Bronchial epithelial cell (primary cell): ENCODE measurements around the gene LEMD1. TPM values are rescaled to one million over a fixed set of nuclear protein-coding genes. Genes with fewer than 3 reads are reported as not detected.
A peak's percentile ranks its signal among the peaks of the same experiment; 100 is the strongest.

Source experiments
- DNase-seq: peaks from one replicate; pipeline ENCODE4 v3.0.0-alpha.2; 2010; ENCODE audit warnings: low read depth
- FAIRE-seq: peaks from 2 replicates; lab custom pipeline; 2011; peaks lifted over from hg19 to GRCh38; lab: Jason Lieb, UNC
- H3K27me3 ChIP-seq: 2 replicates; pipeline ENCODE4 v1.5.1; 2011; ENCODE audit warnings: low read length; ENCODE audit not compliant: control insufficient read depth, insufficient read depth
- H3K36me3 ChIP-seq: 2 replicates; pipeline ENCODE4 v1.5.1; 2011; ENCODE audit warnings: low read length; ENCODE audit not compliant: control insufficient read depth, insufficient read depth
- H3K4me3 ChIP-seq: 2 replicates; pipeline ENCODE4 v1.5.1; 2011; ENCODE audit warnings: mild to moderate bottlenecking, low read depth, low read length, control low read depth
- total RNA-seq: library from RNA; depleted of rRNA; stranded (reverse); fragments of >200 nt; gene quantifications from 2 replicates; pipeline ENCODE4 v1.2.1, GENCODE V29; 2014
- TF ChIP-seq, protein P1 (sequence below): IDR thresholded peaks from 2 replicates; pipeline ENCODE4 v1.5.1; 2011; ENCODE audit warnings: mild to moderate bottlenecking, moderate library complexity, low read length, control low read depth, inconsistent platforms; ENCODE audit not compliant: insufficient read depth, severe bottlenecking

The LEMD1 gene, protein sequence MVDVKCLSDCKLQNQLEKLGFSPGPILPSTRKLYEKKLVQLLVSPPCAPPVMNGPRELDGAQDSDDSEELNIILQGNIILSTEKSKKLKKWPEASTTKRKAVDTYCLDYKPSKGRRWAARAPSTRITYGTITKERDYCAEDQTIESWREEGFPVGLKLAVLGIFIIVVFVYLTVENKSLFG
- 2.1 and 3.1 TPM in 2 replicates for total RNA-seq

DNA sequence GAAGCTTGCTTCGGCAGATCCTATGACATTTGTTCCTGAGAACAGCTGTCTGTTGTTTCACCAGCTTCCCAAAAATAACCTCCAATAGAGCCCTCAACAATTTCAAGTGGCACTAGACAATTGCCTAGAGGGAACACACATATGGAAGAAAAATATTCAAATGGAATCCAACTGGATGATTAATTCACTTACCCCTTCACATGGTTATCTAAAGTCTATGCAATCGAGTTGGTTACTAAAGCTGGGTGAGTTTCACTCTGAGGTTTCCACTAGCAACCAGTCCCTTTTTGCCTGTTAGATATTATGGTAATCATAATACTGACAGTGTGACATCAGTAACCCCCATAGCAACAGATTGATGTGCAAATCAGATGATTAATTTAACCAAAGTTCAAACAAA lies at the start of gene LEMD1:
LEMD1 (minus strand) TSS at position 259 of the 400 bp plus-strand sequence. CDS start 1,520 bp downstream, outside the sequence.
- FAIRE-seq, result no peak
- Histone ChIP-seq H3K36me3 (no peaks in the 10 kb centered on the region), H3K27me3 (peaks cover 9% of the 10 kb centered on the region), H3K4me3 (no peak within 1 kb of the TSS)
- TF ChIP-seq, protein P1, sequence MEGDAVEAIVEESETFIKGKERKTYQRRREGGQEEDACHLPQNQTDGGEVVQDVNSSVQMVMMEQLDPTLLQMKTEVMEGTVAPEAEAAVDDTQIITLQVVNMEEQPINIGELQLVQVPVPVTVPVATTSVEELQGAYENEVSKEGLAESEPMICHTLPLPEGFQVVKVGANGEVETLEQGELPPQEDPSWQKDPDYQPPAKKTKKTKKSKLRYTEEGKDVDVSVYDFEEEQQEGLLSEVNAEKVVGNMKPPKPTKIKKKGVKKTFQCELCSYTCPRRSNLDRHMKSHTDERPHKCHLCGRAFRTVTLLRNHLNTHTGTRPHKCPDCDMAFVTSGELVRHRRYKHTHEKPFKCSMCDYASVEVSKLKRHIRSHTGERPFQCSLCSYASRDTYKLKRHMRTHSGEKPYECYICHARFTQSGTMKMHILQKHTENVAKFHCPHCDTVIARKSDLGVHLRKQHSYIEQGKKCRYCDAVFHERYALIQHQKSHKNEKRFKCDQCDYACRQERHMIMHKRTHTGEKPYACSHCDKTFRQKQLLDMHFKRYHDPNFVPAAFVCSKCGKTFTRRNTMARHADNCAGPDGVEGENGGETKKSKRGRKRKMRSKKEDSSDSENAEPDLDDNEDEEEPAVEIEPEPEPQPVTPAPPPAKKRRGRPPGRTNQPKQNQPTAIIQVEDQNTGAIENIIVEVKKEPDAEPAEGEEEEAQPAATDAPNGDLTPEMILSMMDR, result no peak
- DNase-seq, result peak; percentile 43

DNA sequence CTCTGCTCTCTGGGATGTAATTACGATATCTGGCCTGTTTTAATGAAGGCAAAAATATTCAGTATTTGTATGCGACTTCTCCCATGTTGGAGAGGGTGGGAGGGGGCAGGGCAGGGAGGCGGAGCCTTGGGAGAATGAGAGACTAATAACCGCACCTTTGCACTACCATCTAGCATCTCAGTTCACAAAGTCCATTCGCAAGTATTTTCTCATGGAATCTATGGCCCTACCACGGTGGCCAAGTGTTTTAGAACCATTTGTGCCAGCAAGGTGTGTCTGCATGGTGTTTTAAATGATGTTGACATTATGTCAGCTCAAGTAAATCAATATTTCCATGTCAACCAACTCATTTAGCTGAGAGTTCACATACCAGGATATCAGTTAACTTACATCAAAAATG lies 48.3 kb upstream of the LEMD1 start:
- no peak overlapping the region for H3K4me3 ChIP-seq
- H3K27me3 ChIP-seq, result peaks cover 5% of the 10 kb centered on the region
- FAIRE-seq (no peak), DNase-seq (no peak)
- TF ChIP-seq, protein P1, result no peak
- H3K36me3 ChIP-seq, result no peaks in the 10 kb centered on the region

DNA sequence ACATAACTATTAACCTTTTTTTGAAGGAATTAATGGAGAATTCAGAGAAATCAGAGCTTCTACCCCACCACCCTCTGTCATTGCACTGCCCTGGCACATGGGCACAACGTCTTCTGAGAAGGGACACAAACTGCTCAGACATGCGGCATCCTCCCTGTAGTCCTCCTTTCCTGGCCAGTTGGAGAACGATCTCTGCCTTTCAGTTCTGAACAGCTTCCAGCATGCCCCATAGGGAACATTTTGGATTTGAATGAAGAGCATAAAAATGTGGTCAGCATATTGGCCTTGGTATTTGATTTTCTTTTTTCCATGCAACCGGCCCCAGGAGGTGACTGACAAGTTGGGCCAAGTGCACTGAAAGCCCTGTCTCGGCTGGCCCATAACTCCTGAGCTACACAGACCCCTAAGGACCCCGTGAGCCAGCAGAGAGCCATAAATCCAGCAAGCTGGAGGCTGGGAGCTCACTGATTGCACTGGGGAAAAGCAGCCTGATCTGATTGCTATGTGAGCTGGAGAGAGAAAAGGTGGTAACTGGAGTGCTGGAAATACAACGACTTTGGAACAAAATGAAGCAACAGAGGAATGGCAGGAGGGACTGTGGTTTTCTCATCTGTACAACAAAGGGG lies 44.9 kb upstream of the LEMD1 start:
- no peaks in the 10 kb centered on the region for H3K36me3 ChIP-seq
- no peak overlapping the region for H3K4me3 ChIP-seq
- TF ChIP-seq, protein P1, result no peak
- no peak for FAIRE-seq
- peaks cover 4% of the 10 kb centered on the region for H3K27me3 ChIP-seq
- no peak for DNase-seq

DNA sequence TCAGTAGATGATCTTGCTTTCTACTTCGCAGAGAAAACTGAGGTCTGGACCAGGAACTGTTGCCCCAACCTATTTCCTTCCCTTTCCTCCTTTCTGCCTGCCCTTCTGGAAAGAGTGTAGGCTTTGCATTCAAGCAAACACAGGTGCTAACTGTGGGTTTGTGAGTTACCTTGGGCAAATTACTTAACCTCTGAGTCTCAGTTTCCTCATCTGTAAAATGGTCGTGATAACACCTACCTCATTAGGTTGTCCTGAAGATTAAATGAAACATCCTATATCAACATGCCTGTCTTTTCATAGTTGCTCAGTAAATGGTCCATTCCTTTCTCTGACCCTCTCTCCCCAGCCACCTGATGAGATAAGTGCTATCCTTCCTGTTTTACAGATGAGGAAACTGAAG lies 43.5 kb upstream of the LEMD1 start:
- DNase-seq, result no peak
- FAIRE-seq, result no peak
- Histone ChIP-seq H3K4me3 (no peak overlapping the region), H3K27me3 (peaks cover 8% of the 10 kb centered on the region), H3K36me3 (no peaks in the 10 kb centered on the region)
- TF ChIP-seq, protein P1, result no peak

DNA sequence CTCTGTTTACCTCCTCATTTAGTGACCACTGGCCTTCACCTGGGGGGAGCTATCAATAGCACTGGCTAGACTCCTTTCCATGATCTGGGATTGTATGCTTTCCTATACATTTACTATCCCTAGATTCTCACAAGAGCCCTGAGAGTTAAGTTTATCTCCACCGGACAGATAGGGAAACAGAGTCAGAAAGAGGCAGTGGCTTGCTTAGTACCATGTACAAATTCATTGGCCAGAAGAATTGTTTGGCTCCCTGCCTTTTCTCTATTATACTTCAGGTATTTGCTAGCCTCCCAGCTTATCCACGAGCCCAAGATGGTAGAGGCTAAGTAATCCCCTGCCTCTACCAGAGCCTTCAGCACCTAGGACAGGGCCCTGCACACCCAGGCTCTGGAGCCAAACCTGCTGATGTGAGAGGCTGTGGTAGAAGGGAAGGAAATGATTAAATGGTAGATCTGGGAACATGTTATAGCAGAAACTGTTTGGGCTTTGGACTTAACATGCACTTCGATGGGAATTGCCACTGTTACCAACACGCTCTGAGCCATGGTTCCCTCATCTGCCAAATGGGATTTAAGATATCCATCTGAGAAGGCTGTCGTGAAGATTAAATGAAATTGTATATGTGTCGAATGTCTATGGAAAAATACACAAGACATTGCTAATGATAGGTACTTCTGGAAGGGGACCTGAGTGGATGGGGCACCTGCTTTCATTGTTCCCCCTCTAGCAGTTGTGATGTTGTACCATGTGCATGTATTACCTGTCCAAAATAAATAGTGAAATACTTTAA lies 37.1 kb upstream of the LEMD1 start:
- DNase-seq (peak; percentile 61), FAIRE-seq (peak; percentile 88)
- Histone ChIP-seq H3K4me3 (no peak overlapping the region), H3K36me3 (no peaks in the 10 kb centered on the region), H3K27me3 (peaks cover 31% of the 10 kb centered on the region)
- TF ChIP-seq, protein P1, result no peak
